A172 (cell line): ENCODE measurements around the gene ADA. TPM values are rescaled to one million over a fixed set of nuclear protein-coding genes. Genes with fewer than 3 reads are reported as not detected.

Experiments used
- DNase-seq: peaks from one replicate; pipeline ENCODE4 v3.0.0-alpha.2; 2015; ENCODE audit warnings: low spot score
- total RNA-seq: library from RNA; depleted of rRNA; stranded (reverse); fragments of >200 nt; shearing (Covaris generic); gene quantifications from 2 replicates; pipeline ENCODE4 v1.2.3, GENCODE V29; 2014

The ADA gene
- total RNA-seq, 1 experiment from 2014 or later: 5.3 TPM

GRCh38 chr20:44644667-44645131 lies 6.8 kb downstream of the ADA start:
- no peak for DNase-seq

- no peak for DNase-seq
Measured at GRCh38 chr20:44644230-44644617, 7.3 kb downstream of the ADA start.

DNA sequence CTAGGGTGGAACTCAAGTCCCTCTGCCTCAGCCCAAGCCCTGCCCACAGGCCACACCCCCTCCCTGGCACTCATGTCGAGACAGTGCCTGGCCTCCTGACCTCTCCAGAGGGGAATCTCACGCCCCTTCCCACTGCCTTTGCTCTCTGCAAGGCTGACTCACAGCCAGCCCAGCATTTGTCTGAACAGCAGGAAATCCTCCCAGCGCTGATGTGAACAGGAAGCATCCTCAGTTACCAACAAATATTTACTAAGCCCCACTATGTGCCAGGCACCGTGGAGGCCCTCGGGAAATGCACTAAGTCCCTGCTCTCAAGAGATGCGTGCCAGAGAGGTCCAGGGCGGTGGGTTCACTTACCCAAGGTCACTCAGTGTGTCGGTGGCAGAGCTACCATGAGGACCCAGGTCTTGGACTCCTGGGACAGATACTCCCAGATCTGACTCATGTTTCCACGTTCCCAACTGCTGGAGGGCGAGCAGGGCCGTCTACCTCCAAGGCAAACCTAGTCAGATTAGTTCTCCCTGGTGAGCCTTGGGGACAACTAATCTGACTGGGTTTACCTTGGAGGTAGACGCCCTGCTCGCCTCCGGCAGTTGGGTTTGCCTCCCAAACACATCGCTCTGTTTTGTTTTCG lies 7.8 kb downstream of the ADA start:
- peak; percentile 71 for DNase-seq

GRCh38 chr20:44643154-44643519 lies 8.4 kb downstream of the ADA start:
- no peak for DNase-seq

GRCh38 chr20:44642203-44643153 lies 9.0 kb downstream of the ADA start:
- peak; percentile 72 for DNase-seq

- DNase-seq: no peak
Measured at GRCh38 chr20:44641325-44641724, 10.2 kb downstream of the ADA start.

DNA sequence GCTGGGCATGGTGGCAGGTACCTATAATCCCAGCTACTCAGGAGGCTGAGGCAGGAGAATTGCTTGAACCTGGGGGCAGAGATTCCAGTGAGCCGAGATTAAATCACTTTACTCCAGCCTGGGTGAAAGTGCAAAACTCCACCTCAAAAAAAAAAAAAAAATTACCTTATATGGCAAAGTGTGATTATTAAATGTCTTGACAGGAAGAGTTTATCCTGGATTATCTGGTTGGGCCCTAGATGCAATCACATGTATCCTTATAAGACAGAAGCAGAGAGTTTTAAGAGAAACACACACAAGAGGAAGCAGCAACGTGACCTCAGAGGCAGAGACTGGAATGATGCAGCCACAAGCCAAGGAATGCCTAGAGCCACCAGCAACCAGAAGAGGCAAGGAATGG lies 11.0 kb downstream of the ADA start:
- DNase-seq: no peak

- no peak for DNase-seq
Measured at GRCh38 chr20:44637522-44638372, 13.8 kb downstream of the ADA start.

DNA sequence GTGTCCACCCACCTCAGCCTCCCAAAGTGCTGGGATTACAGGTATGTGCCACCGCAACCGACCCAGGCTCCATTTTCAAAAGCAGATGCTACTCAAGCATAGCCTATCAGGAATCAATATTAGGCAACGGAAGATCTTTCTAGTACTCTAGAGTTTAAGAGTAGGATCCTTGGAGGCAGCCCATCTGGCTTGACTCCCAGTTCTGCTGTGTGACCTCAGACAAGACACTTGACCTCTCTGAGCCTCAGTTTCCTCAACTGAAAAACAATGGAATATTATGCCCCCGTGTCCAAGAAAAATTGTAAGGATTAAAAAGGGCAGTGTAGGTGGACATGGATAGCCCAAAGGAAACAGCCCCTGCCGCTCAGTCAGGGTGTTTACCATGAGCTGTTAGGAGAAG lies 14.5 kb downstream of the ADA start:
- DNase-seq: no peak

DNA sequence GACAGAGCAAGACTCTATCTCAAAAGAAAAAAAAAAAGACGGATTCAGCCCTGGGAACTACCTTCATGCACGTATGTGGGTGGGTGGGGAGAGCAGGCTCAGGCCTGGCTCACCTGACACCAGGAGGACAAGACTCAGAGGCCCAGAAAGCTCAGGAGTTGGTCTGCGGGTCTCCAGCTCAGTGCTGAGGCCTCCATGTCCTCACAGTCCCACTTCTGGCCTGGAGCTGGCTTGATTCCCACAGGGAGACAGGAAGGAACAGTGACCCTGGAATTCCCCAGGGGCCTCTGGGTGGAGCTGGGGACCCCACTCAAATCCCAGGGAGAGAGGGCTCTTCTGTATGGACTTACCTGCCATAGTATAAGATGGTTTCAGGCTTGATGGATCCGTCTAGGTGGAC lies 15.6 kb downstream of the ADA start:
- DNase-seq: no peak

GRCh38 chr20:44633872-44634600 lies 17.5 kb downstream of the ADA start:
- no peak for DNase-seq

GRCh38 chr20:44633187-44633810 lies 18.2 kb downstream of the ADA start:
- no peak for DNase-seq

- no peak for DNase-seq
Measured at GRCh38 chr20:44632103-44632752, 19.3 kb downstream of the ADA start.

DNA sequence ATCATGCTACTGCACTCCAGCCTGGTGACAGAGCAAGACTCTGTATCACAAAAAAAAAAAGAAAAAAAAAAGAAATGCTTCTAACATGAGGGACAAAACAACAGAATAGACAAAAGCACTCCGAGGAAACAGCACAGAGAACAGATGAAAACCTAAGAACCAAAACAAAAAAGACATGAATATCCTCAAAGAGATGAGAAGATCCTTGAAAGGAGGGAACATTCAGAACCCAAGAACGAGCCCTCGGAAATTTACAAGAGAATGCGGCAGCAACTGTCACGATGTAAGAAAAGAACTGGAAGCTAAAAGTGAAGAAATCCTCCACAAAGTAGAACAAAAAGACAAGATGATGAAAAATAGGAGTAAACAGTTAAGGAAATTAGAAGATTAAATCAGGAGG lies 21.2 kb downstream of the ADA start:
- no peak for DNase-seq

- DNase-seq: no peak
Measured at GRCh38 chr20:44629542-44629941, 22.0 kb downstream of the ADA start.

GRCh38 chr20:44629017-44629385 lies 22.5 kb downstream of the ADA start:
- DNase-seq: no peak

DNA sequence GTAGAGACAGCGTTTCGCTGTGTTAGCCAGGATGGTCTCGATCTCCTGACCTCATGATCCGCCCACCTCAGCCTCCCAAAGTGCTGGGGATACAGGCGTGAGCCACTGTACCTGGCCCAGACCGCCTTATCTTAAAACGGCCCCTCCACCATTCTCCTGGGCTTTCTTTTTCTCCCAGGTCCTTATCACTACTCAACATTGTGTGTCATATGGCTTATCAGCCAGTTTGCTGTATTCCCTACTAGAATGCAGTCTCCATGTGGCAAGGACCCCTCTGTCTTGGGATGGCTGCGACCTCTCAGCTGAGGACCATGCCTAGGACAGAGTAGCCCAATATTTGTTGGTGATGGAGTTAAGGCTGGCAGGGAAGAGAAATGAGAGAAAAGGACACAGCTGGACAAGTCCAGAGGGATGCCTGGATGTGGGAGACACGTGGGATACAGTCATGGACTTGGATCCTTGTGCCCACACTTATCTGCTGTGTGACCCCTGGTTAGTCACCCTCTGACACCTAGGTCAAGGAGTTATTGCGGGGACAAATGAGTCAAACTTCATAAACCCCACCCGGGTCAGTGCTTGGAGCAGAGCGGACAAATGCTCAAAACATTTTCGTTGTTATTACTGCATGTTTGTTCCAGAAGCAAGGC lies 24.0 kb downstream of the ADA start:
- no peak for DNase-seq

GRCh38 chr20:44626278-44626677 lies 25.2 kb downstream of the ADA start:
- DNase-seq: no peak

DNA sequence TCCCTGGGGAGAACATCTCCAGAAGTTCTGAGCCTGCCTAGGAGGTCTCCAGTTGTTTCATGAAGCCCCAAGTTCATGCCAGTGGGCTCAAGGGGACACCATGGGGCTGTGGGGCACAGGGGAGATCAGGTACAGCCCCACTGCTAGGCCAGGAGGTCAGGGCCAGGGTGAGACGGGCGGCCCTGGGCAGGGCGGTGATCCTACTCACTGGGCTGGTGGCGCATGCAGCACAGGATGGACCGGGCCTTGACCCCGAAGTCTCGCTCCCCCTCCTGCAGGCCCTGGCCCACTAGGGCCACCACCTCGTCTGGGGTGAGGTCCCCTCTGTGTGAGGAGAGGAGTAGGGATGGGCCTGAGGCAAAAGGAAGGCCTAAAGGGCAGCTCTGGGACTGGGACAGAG lies 26.1 kb downstream of the ADA start:
- no peak for DNase-seq

DNA sequence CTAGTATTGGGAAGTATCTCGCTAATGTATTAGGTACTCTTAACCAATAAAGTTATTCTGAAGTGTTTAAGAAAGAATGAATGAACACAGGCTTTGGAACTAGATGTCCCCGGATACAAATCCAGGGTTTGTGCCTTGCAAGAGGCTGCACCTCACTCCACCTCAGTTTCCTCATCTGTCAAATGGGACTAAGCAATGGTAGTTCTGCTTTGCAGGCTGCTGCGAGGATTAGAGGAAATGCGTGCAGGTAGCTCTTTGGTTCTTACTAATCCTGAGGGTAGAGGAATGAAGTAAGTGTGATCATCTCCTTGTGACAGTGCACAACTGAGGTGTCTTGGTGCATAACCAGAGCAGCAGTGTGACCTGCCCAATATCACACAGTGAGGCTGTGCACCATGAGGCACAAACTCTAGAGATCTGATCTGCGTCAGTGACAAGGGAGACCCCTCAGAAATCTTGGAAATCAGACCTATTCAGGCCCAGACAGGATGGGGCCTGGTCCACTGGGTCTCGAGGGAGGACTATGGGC lies 26.7 kb downstream of the ADA start:
- DNase-seq: no peak
